GM23248 (cell line): ENCODE results near the gene ZNF407. TPM values are rescaled to one million over a fixed set of nuclear protein-coding genes. Genes with fewer than 3 reads are reported as not detected.

Source experiments
- DNase-seq: peaks from one replicate; pipeline ENCODE4 v3.0.0-alpha.2; 2015
- H2AFZ ChIP-seq: fragments of 200-600 bp; sonication (generic); 2 replicates; pipeline ENCODE4 v1.6.1; 2016; ENCODE audit warnings: antibody characterized with exemption
- H3F3A ChIP-seq: fragments of 200-600 bp; sonication (generic); 2 replicates; pipeline ENCODE4 v1.6.1; 2016; ENCODE audit warnings: mild to moderate bottlenecking, antibody characterized with exemption, mixed run types; ENCODE audit not compliant: insufficient read depth
- H3K27ac ChIP-seq: fragments of 200-600 bp; sonication (generic); 2 replicates; pipeline ENCODE4 v1.5.1; 2016; ENCODE audit warnings: mild to moderate bottlenecking
- H3K27me3 ChIP-seq: fragments of 200-600 bp; sonication (generic); replicated peaks from 2 replicates; pipeline ENCODE4 v1.6.1; 2016; ENCODE audit warnings: mild to moderate bottlenecking; ENCODE audit not compliant: insufficient read depth
- H3K36me3 ChIP-seq: fragments of 200-600 bp; sonication (generic); 2 replicates; pipeline ENCODE4 v1.6.1; 2016; ENCODE audit warnings: low read depth, mild to moderate bottlenecking
- H3K4me1 ChIP-seq: fragments of 200-600 bp; sonication (generic); 2 replicates; pipeline ENCODE4 v1.6.1; 2016; ENCODE audit warnings: mild to moderate bottlenecking; ENCODE audit not compliant: insufficient read depth
- H3K4me2 ChIP-seq: fragments of 200-600 bp; sonication (generic); one replicate; pipeline ENCODE4 v1.6.1; 2016; ENCODE audit warnings: mild to moderate bottlenecking; ENCODE audit not compliant: unreplicated experiment
- H3K4me3 ChIP-seq: fragments of 200-600 bp; sonication (generic); 2 replicates; pipeline ENCODE4 v1.5.1; 2016; ENCODE audit warnings: mild to moderate bottlenecking
- H3K79me2 ChIP-seq: fragments of 200-600 bp; sonication (generic); 2 replicates; pipeline ENCODE4 v1.6.1; 2016; ENCODE audit warnings: mild to moderate bottlenecking; ENCODE audit not compliant: insufficient read depth
- H3K9ac ChIP-seq: fragments of 200-600 bp; sonication (generic); 2 replicates; pipeline ENCODE4 v1.6.1; 2016; ENCODE audit warnings: mild to moderate bottlenecking
- H3K9me2 ChIP-seq: fragments of 200-600 bp; sonication (generic); 2 replicates; pipeline ENCODE4 v1.6.1; 2016; ENCODE audit warnings: mixed run types, mild to moderate bottlenecking, moderate library complexity; ENCODE audit not compliant: insufficient read depth
- H3K9me3 ChIP-seq: fragments of 200-600 bp; sonication (generic); one replicate; pipeline ENCODE4 v1.6.1; 2017; ENCODE audit warnings: low read depth
- H4K20me1 ChIP-seq: fragments of 200-600 bp; sonication (generic); 2 replicates; pipeline ENCODE4 v1.6.0; 2016; ENCODE audit not compliant: insufficient read depth
- EZH2 ChIP-seq: fragments of 200-600 bp; sonication (generic); IDR thresholded peaks from 2 replicates; pipeline ENCODE4 v1.6.1; 2018; ENCODE audit warnings: antibody characterized with exemption, mild to moderate bottlenecking; ENCODE audit not compliant: insufficient read depth, poor library complexity, severe bottlenecking
- EZH2phosphoT487 ChIP-seq: fragments of 200-600 bp; sonication (generic); IDR thresholded peaks from 2 replicates; pipeline ENCODE4 v1.6.1; 2018; ENCODE audit warnings: antibody characterized with exemption, moderate library complexity, mild to moderate bottlenecking, low read depth; ENCODE audit not compliant: insufficient read depth
- WGBS, 2 experiments: methylation state at CpG; one replicate each; pipeline ENCODE4 v1.1.6; 2015 to 2017; ENCODE audit warnings: low lambda C conversion rate in 2 of 2, low coverage in 1 of 2; ENCODE audit errors: missing lambda C conversion rate in 2 of 2; 5-methylcytosine and 5-hydroxymethylcytosine counted together
- in situ Hi-C: fragments of 300-500 bp; cut with MboI; formaldehyde crosslinking; loops from 2 replicates; pipeline ENCODE4 v1.15.0; 2020
- polyA plus RNA-seq: library from polyadenylated mRNA; unstranded; fragments of >200 nt; fragmentation: Nextera tagmentation; extraction: Ambion mirVana; gene quantifications from 2 replicates; pipeline ENCODE4 v1.2.1, GENCODE V29; 2016
- total RNA-seq: library from RNA; depleted of rRNA; stranded (reverse); fragments of >200 nt; shearing (Covaris generic); gene quantifications from 2 replicates; pipeline ENCODE4 v1.2.3, GENCODE V29; 2014

Gene ZNF407
- total and polyA plus RNA-seq, 2 experiments from 2014 or later = 2.6 to 6.3 TPM

DNA sequence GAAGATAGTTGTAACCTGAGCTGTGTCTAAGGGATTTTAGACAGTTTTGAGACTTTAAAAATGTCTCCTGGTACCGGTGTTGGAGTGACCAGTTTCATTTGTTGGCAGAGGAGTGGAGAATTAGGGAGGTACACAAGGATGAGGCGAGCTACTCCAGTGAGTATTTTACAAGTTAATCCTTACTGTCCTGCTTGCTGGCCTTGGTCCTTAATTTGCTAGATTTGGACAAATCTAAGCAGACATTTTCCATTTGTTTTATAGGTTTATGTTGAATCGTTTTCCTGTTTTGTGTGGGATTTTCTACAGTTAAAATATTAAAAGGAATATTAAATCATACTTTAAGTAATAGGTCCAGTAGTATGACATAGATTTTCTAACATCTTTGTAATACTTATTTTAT, 101.8 kb downstream of the ZNF407 start:
- DNase-seq = no peak
- no peaks in the 10 kb centered on the region; the same call in 1 of the 2 replicates for H3K79me2 ChIP-seq
- H3K36me3 ChIP-seq = no peaks in the 10 kb centered on the region
- peaks cover 2% of the 10 kb centered on the region; the same call in 1 of the 2 replicates for H3K9me2 ChIP-seq
- TF ChIP-seq EZH2 (no peak), EZH2phosphoT487 (no peak)
- H3K4me3 ChIP-seq = no peak overlapping the region
- H3F3A ChIP-seq = no peaks in the 10 kb centered on the region
- no peak overlapping the region for H3K27ac ChIP-seq
- WGBS, 2 experiments = 82 to 84% methylated on average over 3 of the region's 3 CpGs
- H4K20me1 ChIP-seq = no peaks in the 10 kb centered on the region
- H2AFZ ChIP-seq = no peak overlapping the region
- no peaks in the 10 kb centered on the region for H3K4me1 ChIP-seq
- no peak overlapping the region for H3K4me2 ChIP-seq
- in situ Hi-C loops = no loop called here
- H3K9ac ChIP-seq = no peak overlapping the region
- H3K27me3 ChIP-seq = no peaks in the 10 kb centered on the region
- no peaks in the 10 kb centered on the region for H3K9me3 ChIP-seq

DNA sequence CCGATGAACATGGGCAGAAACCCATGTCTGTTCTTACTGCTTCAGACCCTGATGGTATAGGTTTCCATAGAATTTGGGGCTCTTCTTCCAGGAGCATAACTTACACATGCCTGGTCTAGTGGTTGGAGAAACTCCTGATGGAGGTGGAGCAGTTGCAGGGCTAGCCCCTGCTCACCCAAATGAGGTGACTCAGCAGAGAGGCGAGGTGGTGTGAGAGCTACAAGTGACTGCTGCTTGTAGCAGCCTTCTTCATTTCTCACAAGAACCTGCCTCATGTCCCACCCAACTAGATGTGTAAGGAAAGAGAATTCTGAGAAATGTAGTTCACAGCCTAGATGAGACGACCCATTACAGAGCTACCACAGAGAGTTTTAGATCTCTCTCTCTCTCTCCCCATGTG, 105.3 kb downstream of the ZNF407 start:
- Histone ChIP-seq H3K27ac (no peak overlapping the region), H3K79me2 (no peaks in the 10 kb centered on the region; the same call in 1 of the 2 replicates), H3K4me3 (no peak overlapping the region), H3K9ac (no peak overlapping the region), H3K4me1 (peaks cover 3% of the 10 kb centered on the region; the same call in 1 of the 2 replicates), H3K9me2 (no peaks in the 10 kb centered on the region), H3F3A (peaks cover 6% of the 10 kb centered on the region; the same call in 1 of the 2 replicates), H3K36me3 (no peaks in the 10 kb centered on the region), H2AFZ (no peak overlapping the region), H3K9me3 (no peaks in the 10 kb centered on the region), H4K20me1 (no peaks in the 10 kb centered on the region), H3K4me2 (no peak overlapping the region), H3K27me3 (no peaks in the 10 kb centered on the region)
- TF ChIP-seq EZH2 = no peak
- no peak for TF ChIP-seq EZH2phosphoT487
- WGBS, 2 experiments = 63 to 64% methylated on average over 3 of the region's 3 CpGs
- DNase-seq = no peak
- in situ Hi-C loops = no loop called here

DNA sequence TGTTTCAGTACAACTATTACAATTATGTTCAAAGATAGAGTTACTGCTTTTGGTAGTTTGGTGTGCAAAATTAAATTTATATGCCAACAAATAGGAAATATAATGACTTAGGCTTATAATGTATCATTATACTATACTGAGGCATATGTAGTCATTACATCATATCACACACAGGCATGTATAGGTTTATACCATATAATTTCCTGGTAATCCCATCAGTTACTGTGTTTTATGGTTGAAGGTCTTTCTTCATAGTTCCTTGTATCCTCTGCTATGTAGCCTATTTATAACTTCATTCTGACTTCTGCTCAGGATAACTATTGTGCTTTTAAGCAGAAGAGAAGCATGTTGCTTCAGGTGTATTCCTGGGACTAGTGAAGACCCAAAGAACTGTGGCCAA, 110.5 kb downstream of the ZNF407 start:
- Histone ChIP-seq H3K4me3 (no peak overlapping the region), H3K4me1 (peaks cover 3% of the 10 kb centered on the region; the same call in 1 of the 2 replicates), H3K27me3 (no peaks in the 10 kb centered on the region), H3K27ac (no peak overlapping the region), H3K9ac (no peak overlapping the region), H2AFZ (no peak overlapping the region), H3F3A (peaks cover 6% of the 10 kb centered on the region; the same call in 1 of the 2 replicates), H4K20me1 (no peaks in the 10 kb centered on the region), H3K79me2 (no peaks in the 10 kb centered on the region), H3K9me3 (no peaks in the 10 kb centered on the region), H3K4me2 (no peak overlapping the region), H3K9me2 (no peaks in the 10 kb centered on the region), H3K36me3 (no peaks in the 10 kb centered on the region)
- DNase-seq = no peak
- TF ChIP-seq EZH2 = no peak
- no peak for TF ChIP-seq EZH2phosphoT487
- in situ Hi-C loops = no loop called here

DNA sequence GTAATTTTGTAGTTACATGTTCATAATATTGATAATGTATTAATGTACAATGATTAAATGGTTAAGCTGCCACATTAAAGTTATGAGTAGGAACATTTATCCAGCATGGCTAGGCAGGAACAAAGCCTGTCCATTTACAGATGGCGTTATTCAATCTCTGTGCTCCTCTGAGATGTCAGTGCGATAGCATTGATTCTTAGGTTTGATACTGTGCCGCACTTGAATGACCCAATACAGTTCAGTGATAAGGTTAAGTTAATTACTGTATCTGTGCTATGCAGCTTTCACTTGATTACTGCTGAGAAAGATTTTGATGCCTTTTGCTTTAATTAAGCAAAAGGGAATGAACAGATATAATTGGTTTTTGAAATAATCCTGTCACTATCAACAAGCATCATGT, 111.8 kb downstream of the ZNF407 start:
- in situ Hi-C loops = no loop called here
- TF ChIP-seq EZH2phosphoT487 (no peak), EZH2 (no peak)
- 98% methylated on average over 3 of the region's 3 CpGs for WGBS, 2 experiments

DNA sequence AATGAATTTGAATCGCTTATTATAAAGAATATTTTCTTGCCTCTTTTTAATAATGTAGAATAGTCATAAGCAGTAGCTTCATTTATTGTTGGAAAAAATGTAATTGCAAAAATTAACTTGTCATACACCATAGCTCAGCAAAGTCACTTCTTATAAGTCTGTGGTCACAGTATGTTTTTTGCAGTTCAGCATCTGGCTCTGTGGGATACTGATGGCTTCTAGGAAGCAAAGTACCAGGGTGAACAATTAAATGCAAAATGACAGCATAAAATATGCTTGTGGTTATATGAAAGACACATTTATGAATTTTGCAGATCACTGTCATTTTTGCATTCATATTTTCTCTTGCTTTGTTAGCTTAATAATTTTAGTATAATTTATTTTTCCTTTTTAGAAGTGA, 116.5 kb downstream of the ZNF407 start:
- in situ Hi-C loops = no loop called here
- no peak for DNase-seq
- Histone ChIP-seq H3K9me3 (no peaks in the 10 kb centered on the region), H2AFZ (no peak overlapping the region), H3K36me3 (no peaks in the 10 kb centered on the region), H3K4me1 (no peaks in the 10 kb centered on the region), H3K9me2 (no peaks in the 10 kb centered on the region), H3F3A (no peaks in the 10 kb centered on the region), H3K9ac (no peak overlapping the region), H3K27me3 (no peaks in the 10 kb centered on the region), H3K4me3 (no peak overlapping the region), H4K20me1 (no peaks in the 10 kb centered on the region), H3K79me2 (no peaks in the 10 kb centered on the region), H3K4me2 (no peak overlapping the region), H3K27ac (no peak overlapping the region)
- 97 to 98% methylated on average over 1 of the region's 1 CpG for WGBS, 2 experiments
- TF ChIP-seq EZH2phosphoT487 = no peak
- no peak for TF ChIP-seq EZH2

More for the DNA sequence above, 111.8 kb downstream of the ZNF407 start:
- Histone ChIP-seq H3K27me3 (no peaks in the 10 kb centered on the region), H3K79me2 (no peaks in the 10 kb centered on the region), H3K27ac (no peak overlapping the region), H3K4me3 (no peak overlapping the region), H4K20me1 (no peaks in the 10 kb centered on the region), H3K9me2 (no peaks in the 10 kb centered on the region), H3K9ac (no peak overlapping the region), H3K4me1 (peaks cover 3% of the 10 kb centered on the region; the same call in 1 of the 2 replicates), H3F3A (peaks cover 6% of the 10 kb centered on the region; the same call in 1 of the 2 replicates), H3K4me2 (no peak overlapping the region), H3K9me3 (no peaks in the 10 kb centered on the region), H2AFZ (no peak overlapping the region), H3K36me3 (no peaks in the 10 kb centered on the region)
- DNase-seq = no peak
